ENCODE data around the gene WASL.
"Not testable (repeated sequence)": the region's sequence is repeated elsewhere in the genome, so short reads cannot be mapped to it uniquely, and the experiment has no call there.

Gene WASL

GRCh38 chr7:123661765-123662164, 87.0 kb downstream of the WASL start:
- DNase-seq (ENCODE audit: low read depth in 3 of 3, low spot score in 1 of 3) = no peak

DNA sequence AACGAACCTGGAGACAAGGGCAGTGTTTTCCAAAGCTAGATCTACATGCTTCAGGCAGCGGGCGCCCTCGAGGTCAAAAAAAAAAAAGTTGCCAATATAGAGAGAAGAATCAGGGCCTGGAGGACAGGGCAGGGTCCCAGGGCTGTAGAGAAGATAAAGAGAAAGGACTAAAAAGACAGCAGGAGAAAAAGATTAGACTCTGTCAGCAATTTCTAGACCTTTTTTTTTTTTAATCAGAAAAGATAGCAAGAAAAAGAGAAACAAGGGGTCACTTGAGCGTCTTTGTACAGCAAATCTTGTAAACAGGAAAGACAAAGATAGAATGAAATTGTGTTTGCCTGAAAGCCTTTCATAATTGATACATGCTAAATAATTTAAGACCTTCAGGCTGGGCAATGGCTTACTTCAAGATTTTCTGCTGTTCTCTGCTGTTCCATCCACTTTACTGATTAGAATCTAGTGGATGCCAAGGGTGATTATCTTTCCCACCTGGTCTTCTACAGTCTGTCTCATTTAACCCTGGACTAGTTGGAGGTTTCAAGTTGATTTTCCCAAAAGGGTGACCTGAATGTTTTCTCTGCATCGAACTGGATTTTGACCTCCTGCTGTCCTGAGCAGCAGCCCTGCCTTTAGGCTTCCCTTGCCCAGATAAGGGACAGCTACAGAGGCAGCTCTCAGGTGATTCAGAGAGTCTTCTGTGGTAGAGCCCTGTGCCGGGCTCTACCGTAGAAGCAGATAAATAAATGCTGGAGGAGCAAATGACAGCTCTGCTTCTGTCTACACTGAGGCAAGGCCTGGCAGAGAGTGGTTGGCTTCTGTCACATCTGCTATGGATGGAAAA, 88.1 kb downstream of the WASL start:
- DNase-seq (ENCODE audit: low read depth in 3 of 3, low spot score in 1 of 3) = no peak

- no peak for DNase-seq (ENCODE audit: low read depth in 3 of 3, low spot score in 1 of 3)
Measured at GRCh38 chr7:123658023-123658422, 90.8 kb downstream of the WASL start.

DNA sequence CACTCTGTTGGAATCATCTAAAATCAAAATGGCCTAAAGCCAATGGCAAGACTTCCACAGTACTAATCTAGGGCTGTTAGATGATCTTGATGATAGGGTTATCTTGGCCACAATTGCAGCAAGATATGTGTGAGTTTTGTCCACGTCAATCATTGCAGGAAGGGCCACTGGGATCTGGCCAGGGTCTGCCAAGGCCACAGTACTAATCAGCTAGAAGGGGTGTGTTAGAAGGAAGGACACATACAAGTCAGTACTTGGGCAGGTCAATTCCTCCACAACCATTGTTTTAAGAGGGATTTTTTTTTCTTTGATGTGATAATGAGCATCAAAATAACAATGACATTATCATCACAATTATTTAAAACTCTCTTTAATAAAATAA, 91.5 kb downstream of the WASL start:
- no peak for DNase-seq (ENCODE audit: low read depth in 3 of 3, low spot score in 1 of 3)

- DNase-seq (ENCODE audit: low read depth in 3 of 3, low spot score in 1 of 3) = no peak
Measured at GRCh38 chr7:123656544-123657303, 92.1 kb downstream of the WASL start.

GRCh38 chr7:123655614-123656013, 93.2 kb downstream of the WASL start, which contains the start of gene LMOD2:
LMOD2 (plus strand) TSS chr7:123655866; CDS start chr7:123655964, 98 bp downstream.
- DNase-seq (ENCODE audit: low read depth in 3 of 3, low spot score in 1 of 3) = no peak

DNA sequence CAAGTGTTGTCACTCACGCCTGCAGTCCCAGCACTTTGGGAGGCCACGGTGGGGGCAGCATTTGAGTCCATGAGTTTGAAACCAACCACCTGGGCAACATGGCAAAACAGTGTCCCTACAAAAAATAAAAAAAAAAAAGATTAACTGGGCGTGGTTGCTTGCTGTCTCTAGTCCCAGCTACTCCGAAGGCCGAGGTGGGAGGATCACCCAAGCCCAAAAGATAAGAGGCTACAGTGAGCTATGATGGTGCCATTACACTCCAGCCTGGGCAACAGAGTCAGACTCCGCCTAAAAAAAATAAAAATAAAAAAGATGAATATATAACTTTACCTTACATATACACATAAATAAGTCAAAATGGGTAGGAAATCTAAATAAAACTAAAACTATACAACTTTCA, 95.6 kb downstream of the WASL start:
- no peak for DNase-seq (ENCODE audit: low read depth in 3 of 3, low spot score in 1 of 3)

DNA sequence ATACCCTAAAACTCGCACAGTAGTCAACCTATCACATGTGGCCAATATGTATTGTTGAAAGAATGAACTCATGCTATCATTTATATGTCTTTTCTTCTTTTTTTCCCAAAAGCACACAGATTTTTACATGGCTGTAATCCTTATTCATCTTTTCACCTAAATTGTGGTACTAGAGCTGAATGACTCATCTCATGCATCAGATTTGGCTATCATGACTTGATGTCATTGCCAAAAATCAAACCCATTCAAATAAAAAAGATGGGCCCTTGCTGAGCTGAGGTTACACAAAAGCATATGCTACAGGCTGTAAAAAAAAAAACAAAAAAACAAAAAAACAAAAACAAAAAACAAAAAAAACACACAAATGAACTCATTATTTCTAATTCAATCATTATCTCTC, 96.4 kb downstream of the WASL start:
- DNase-seq (ENCODE audit: low read depth in 3 of 3, low spot score in 1 of 3) = no peak

DNA sequence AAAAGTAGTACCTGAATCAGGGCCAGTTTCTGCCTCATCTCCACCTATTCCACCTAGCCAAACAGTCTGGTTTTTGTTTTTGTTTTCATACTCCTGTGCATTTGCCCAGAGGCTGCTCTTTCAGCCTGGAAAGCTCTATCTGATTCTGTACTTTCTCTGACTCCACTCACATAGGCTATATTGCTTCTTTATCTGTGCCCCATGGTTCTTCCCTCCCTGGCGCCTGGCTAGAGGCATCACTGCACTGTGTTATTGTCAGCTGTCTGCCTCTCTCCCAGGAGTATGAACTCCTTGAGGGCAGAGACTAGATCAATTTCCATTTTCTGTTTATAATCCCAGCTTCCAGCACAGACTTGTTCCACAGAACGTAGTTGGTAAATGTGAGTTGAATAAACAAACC, 98.2 kb downstream of the WASL start:
- DNase-seq (ENCODE audit: low read depth in 3 of 3, low spot score in 1 of 3) = no peak

- DNase-seq (ENCODE audit: low read depth in 3 of 3, low spot score in 1 of 3) = no peak
Measured at GRCh38 chr7:123649964-123650363, 98.8 kb downstream of the WASL start.

GRCh38 chr7:123647106-123647730, 101.6 kb downstream of the WASL start:
- no peak for DNase-seq (ENCODE audit: low read depth in 3 of 3, low spot score in 1 of 3)

DNA sequence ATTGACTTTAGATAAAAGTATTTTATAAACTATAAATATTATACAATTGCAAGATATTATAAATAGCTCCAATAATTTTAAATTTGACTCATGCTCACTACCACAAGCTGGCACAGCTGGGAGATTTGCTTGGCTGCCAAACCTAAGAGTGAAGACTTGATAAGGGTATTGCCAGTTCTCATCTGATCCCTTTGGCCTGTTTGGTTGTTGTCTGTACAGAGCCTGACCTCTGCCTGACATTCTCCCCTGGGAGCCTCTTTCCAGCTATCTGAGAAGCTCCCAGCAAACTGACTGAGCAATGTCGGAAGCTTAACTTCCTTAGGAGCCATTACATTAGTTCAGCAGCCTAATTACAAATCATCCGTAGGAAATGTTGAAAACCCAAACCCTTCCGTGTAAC, 103.3 kb downstream of the WASL start:
- no peak for DNase-seq (ENCODE audit: low read depth in 3 of 3, low spot score in 1 of 3)

DNA sequence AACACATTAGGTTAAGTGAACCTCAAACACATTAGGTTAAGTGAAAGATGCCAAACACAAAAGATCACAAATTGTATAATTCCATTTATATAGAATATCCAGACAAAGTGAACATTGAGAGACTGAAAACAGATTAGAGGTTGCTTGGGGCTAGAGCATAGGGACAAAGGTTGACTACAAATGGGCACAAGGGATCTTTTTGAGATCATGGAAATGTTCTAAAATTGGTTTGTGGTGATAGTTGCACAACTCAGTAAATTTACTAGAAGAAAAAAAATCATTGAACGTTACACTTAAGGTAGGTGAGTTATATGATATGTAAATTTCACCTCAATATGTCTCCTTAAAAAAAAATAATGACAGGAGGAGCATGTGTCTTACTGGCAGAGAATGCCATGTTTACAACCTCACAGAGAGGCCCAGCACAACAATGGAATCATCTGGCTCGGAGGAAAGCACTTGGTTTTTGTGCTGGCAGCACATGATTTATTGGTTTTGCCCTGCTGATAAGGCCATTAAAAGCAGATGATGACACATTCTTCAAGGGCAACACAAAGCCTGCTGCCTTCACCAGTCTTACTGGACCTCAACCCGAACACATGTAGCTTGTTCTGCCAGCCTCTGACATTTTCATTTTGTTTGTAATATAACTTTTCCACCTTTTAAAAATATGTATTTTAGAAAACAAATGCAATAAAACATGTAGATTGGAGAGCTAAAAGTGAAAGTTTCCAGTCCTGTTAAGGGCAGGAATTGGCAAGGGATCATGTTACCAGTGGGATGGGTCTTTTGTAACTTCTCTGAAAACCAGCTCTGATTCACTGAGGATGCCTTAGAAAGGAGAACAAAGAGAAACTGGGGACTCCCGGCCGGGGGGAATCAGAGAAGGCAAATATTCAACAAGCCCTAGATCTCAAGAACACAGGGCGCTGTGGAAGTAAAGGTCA, 105.0 kb downstream of the WASL start:
- DNase-seq (ENCODE audit: low read depth in 3 of 3, low spot score in 1 of 3) = no peak

DNA sequence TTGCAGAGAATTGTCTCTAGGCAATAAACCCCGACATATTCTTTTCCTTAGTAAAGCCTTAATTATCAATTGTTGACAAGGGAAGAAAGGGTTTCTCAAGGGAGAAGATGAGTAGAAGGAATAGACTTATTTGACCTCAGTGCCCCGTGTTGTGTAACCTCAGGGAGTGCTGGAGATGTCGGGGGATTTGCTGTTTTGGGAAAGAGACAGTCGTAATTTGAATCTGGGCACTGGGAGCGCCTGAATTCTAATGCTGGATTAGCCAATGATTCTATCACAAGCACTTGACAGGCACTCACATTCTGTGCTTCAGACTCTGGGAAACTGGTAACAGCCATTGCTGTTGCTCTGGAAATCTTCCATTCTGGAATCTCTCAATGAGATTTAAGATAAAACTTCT, 106.9 kb downstream of the WASL start:
- no peak for DNase-seq (ENCODE audit: low read depth in 3 of 3, low spot score in 1 of 3)

DNA sequence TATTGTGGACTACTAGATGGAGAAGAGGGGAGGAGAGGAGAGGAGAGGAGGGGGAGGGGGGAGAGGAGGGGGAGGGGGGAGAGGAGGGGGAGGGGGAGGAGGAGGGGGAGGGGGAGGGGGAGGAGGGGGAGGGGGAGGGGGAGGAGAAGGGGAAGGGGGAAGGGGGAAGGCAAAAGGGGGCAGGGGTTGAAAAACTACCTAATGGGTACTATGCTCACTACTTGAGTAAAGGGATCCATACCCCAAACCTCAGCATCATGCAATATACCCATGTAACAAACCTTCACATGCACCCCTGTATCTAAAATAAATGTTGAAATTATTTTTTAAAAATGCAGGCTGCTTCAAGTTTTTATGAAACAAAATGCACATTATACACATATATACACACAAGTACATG, 108.2 kb downstream of the WASL start:
- DNase-seq (ENCODE audit: low read depth in 3 of 3, low spot score in 1 of 3) = no peak

- no peak for DNase-seq (ENCODE audit: low read depth in 3 of 3, low spot score in 1 of 3)
Measured at GRCh38 chr7:123639631-123640030, 109.2 kb downstream of the WASL start.

DNA sequence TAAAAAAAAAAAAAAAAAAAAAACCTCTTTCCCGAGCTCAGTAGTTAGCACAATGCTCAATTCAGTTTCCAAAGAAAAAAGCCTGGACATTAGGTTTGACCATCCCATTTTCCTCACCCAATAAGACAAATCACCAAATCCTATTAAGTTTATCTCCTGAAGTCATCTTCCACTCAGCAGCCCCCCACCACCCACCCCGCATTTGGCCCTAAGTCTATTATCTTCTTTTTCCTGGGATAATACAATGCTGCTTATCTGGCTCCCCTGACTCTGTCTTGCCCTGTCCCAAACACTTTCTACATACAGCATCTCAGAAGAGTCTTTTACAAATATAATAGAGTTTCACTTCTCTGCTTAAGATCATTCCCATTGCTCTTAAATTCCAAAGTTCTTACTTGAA, 110.9 kb downstream of the WASL start:
- DNase-seq (ENCODE audit: low read depth in 3 of 3, low spot score in 1 of 3) = no peak

DNA sequence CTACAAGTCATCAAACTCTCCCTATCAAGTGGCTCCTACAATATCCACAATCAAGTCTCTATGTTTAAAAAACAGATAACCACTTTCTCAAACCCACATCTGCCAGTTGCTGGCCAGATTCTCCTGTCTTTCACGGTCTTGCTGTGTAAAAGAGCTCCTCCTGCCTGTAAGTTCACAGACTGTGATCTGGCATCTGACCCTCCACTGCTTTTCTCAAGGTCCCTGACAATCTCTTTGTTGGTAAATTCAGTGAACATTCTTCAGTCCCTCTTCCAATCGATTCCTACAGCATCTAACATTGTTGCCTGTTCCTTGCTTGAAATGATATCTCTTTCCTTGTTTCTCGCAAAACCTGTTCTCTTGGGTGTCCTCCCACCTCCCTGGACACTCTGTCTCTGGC, 111.6 kb downstream of the WASL start:
- DNase-seq (ENCODE audit: low read depth in 3 of 3, low spot score in 1 of 3) = no peak

DNA sequence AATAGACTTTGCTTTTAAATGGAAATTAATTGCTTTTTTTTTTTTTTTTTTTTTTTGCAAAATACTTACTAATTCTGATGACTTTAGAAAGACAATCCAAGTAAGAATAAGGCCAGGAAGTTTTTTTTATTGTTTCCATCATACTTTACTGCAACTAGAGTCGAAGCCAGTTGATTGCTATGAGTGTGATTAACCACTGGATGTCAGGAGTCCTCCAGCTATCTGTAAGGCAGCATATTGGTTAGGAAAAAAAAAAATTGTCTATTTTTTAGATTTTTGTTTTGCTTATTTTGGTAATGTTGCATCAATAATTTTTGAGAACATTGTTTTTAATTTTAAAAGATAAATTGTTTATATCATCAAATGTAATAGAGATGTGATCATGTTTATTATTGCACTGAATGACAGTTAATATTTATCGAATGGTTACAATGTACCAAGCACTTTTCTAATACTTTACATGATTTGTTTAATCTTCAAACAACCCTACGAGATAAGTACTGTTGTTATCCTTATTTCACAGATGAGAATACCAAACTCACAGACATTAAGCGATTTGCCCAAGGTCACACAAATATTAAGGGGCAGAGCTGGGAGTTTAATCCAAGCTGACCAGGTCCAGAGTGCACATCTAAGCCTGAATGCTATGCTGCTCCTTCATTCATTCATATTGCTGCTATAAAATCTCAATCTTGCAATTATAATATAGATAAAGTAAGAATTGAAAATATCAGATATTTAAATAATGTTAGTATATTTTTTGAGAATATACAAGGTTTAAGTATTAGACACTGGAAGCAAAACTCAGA, 113.0 kb downstream of the WASL start:
- DNase-seq (ENCODE audit: low read depth in 3 of 3, low spot score in 1 of 3) = no peak

DNA sequence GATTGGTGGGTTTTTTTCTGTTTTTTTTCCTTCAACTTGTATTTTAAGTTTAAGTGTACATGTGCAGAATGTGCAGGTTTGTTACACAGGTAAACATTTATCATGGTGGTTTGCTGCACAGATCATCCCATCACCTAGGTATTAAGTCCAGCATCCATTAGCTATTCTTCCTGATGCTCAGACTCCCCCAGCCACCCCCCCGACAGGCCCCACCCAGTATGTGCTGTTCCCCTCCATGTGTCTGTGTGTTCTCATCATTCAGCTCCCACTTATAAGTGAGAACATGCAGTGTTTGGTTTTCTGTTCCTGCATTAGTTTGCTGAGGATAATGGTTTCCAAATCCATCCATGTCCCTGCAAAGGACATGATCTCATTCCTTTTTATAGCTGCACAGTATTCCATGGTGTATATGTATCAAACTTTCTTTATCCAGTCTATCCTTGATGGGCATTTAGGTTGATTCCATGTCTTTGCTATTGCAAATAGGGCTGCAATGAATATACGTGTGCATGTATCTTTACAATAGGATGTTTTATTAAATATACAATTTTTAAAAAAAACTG, 114.7 kb downstream of the WASL start:
- not testable (repeated sequence) for DNase-seq (ENCODE audit: low read depth in 3 of 3, low spot score in 1 of 3)

Data from stimulated activated CD4-positive, alpha-beta T cell treated with anti-CD3 and anti-CD28 coated beads, TNF-alpha, amount 100 ng/mL, for 1 hour (primary cell).